Adrenal gland (tissue), 5 donors: Measurements from ENCODE around the gene CNTNAP2.

Source experiments
- CTCF ChIP-seq, 6 experiments: fragments of 450-650 bp in 4 of 6; fragments of 200-600 bp in 2 of 6; sonication (generic) in 1 of 6; IDR thresholded peaks; 1 replicate in 5 of 6; 2 replicates in 1 of 6; pipeline versions ENCODE4 v1.5.1 to v1.8.0; 2016 to 2021; ENCODE audit warnings: antibody characterized with exemption in 6 of 6, mild to moderate bottlenecking in 2 of 6, moderate library complexity in 1 of 6
- POLR2A ChIP-seq, 2 donors: fragments of 450-650 bp; IDR thresholded peaks; one replicate each; pipeline ENCODE4 v1.6.1; 2017; ENCODE audit warnings: antibody characterized with exemption in 2 of 2, mild to moderate bottlenecking in 2 of 2, moderate library complexity in 1 of 2
- donor health status: DM: no; HTN: no; CAD: no.

DNA sequence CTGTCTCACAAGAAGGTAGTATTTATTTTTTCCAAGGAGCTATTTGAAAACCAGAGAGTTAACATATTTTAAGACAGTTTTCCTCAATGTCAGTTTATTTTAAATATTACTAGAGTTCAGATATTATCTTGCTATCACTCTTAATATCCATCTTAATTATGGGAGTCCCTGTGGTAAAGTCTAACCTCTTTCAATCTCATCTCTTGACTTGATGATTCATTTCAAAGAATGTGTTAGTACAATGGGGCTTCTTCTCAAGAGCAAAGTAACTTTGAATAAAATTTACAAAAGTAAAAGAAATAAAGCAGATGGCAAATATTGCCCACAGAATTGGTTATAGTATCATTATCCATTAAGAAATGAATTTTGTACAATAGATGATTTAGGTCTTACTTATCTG is 1742.9 kb downstream of the CNTNAP2 start:
- TF ChIP-seq POLR2A (IDR thresholded peaks at IDR 0.05) (no peak), CTCF (IDR thresholded peaks at IDR 0.05) (no peak)
